ENCODE measurements around the gene VPS4A.

Gene VPS4A

DNA sequence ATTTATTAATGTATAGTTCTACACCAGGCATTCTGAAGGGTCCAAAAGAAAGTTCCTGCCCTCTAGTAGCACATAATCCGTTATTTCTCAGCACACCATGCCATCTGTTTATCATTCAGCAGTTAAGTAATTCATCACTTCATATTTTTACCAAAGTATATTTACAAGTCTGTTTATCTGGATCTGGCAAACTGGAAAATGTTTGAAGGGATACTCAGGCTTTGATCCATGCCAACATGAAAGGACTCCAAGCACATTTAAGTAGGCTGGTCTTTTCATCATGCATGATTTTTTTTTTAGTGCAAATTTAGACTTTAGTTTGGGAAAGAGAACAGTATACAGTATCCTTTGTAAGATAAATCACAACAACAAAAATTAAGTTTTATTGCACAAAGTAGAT is 4.1 kb upstream of the VPS4A start:
- DNase-seq (ENCODE audit: low read depth in 2 of 2) = no peak

DNA sequence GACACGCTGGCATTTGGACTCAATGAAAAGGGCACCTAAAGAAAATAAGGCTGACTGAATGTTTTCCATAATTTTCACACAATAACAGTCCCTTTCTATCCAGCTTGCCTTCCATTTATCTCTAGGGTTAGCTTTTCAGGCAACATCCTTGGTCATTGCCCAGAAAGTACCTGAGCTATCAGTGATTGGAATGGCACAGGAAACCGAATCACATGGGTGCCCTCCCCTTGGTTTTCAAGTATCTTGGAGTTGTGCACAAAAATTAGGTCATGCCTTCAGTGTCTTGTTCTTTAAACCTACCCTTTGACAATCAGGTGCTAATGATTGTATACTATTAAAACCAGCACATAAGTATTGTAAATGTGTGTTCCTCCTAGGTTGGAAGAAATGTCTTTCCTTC is 3.3 kb upstream of the VPS4A start:
- no peak for DNase-seq (ENCODE audit: low read depth in 2 of 2)

DNA sequence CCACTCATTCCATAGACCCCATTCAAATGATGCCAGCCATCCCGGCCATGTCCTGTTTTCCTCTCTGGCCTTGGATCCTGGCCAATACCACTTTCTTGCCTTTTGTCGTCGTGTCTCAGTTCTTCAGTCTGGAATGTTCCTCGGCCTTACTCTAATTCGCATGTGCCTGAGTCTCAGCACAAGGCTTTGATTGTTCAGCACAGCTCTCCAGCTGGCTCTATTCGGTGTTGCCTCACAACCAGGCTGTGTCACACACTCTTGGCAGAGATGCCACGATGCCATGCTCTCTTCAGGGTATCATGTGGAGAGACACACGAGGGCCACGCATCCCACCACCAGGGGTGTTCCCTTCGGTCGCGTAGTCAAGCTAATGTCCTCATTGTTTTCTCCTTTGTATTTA is 1.8 kb upstream of the VPS4A start:
- DNase-seq (ENCODE audit: low read depth in 2 of 2) = no peak

DNA sequence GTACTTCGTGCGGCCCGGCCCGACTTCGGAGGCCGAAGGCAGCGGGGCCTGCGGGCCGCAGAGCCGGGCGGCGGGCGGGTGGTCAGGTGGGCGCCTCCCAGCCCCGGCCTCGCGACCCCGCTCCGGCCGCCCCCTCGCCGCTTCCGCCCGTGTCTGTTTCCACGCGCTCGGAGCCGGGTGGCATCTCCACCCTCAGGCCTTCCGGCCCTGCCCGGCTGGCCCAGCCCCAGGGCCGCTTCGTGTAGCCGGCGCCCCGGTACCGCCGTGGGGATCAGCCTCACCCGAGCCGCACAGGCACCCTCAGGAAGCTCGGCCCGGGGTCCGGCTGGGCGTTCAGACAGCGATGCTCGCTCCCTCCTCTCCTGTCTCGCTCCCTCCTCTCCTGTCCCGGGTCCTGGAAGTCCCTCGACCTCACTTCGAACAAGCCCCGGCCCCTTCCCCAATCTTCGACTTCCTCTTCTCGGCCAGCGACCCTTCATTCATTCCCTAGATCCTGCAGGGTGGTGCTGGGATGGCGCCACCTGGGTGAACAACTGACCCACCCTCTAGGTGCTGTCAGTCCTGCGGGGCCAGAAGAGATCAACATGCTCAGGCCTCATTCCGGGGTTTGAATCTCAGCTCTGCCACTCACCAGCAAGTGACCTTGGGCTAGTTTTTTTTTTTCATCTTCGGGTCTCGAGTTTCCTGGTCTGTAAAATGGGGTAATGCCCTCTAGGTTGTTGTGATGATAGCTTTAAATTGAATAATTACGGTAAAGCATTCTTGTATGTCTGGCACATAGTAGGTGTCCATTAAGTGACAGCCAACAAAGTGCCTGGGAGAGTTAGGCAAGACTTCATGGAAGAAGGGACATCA is 610 bp downstream of the VPS4A start:
- no peak for DNase-seq (ENCODE audit: low read depth in 2 of 2)

DNA sequence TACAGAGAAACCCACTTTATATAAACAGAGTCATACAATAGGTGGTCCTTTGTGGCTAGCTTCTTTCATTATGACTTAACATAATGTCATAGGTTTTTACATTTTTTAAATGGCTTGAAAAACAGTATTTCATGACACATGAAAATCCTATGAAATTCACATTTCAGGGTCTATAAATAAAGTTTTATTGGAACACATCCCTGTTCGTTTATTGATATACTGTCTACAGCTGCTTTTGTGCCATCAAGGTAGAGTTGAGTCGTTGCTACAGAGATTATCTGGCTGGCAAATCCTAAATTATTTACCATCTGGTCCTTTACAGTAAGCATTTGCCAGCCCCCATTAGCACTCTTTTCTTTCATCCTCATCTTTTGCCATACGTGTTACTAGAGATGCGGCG is 2.3 kb downstream of the VPS4A start:
- DNase-seq (ENCODE audit: low read depth in 2 of 2) = no peak

DNA sequence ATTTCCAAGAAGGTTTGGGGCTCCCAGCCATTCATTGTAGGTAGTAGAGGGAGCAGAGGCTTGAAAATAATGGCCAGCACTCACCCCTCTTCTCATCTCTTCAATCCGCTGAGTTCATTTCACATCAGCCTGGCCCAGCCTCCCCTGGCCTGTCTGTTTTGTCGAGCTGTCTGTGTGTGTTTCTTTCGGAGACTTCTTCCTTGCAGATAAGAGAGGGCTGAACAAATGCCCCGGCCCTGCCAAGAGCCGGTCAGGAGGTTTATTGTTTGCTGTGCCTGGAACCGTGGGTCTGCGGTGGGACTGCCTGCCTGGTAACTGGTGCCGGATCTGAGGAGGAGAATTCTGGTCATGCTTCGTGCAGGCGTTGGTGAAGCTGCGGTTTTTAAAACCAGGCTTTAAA is 3.4 kb downstream of the VPS4A start:
- DNase-seq (ENCODE audit: low read depth in 2 of 2) = no peak

DNA sequence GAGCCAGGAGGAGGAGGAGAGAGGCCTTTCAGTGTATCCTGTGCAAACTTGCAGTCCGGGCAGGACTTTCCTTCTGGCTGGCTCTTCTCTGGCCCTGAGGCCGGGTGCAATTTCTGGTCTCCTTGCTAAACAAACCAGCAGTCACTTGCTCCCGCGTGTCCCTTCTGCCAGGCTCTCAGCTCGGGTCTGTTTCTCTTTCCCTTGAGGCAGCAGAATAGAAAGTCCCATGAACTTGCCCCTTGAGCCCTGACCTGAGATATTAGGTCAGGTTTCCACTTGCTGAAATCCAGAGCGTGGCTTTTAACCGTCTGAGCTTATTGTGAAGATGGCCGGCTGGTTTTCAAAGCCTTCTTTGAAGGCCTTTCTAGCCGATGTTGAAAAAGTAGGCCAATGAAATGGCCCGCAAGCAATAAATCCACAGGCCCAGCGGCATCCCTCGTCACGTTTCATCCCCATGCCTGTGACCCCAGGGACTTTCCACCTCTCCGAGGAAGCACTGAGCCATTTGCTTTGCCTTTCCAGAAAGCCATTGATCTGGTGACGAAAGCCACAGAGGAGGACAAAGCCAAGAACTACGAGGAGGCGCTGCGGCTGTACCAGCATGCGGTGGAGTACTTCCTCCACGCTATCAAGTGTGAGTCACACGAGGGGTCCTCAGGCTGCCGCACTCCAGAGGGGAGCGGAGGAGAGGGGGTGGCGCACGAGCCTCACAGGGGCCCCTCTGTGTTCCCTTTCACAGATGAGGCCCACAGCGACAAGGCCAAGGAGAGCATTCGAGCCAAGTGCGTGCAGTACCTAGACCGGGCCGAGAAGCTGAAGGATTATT is 4.5 kb downstream of the VPS4A start:
- DNase-seq (ENCODE audit: low read depth in 2 of 2) = no peak

DNA sequence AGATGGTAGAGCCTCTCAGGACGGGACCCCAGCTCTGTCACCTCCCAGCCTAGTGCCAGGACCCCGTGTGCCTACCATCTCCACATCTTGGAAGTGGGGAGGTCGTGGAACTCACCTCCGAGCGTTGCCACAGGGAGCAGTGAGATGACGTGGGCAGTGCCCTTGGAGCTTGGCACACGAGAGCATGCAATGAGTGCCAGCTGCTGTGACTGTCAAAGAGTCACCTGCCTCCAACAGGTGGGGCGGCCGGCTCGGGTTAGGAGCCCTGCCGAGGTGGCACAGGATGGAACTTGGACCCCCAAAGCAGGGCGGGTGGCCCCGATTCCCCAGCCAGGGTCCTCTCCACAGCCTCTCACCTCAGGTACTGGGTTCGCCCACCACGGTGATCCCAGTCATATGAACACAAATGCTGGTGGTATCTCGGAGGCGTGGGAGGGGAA is 5.5 kb downstream of the VPS4A start:
- no peak for DNase-seq (ENCODE audit: low read depth in 2 of 2)

DNA sequence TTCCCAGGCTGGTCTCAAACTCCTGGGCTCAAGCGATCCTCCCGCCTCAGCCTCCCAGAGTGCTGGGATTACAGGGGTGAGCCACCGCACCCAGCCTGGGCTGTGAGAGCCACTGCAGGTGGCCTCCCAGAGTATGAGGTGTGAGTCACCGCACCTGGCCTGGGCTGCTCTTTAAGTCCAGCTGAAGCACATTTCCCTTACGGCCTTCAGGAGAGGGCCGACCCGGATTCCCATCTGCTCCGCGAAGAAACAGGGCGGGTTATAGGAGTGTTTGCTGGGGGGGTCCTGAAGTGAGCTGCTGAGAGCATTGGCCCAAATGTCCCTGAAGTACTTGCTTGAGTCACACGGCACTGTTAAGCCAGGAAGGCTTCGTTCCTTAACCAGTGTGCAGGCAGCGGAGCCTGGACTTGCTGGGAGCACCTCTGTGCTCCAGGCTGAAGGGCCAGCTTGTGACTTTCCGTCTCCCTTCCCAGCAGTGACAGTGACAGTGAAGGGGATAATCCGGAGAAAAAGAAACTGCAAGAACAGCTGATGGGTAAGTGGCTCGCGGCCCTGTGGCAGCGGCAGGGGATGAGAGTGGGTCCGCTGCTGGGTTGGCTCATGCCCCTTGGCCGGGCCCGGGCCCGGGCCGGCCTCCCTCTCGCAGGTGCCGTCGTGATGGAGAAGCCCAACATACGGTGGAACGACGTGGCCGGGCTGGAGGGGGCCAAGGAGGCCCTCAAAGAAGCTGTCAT is 7.2 kb downstream of the VPS4A start:
- DNase-seq (ENCODE audit: low read depth in 2 of 2) = no peak

DNA sequence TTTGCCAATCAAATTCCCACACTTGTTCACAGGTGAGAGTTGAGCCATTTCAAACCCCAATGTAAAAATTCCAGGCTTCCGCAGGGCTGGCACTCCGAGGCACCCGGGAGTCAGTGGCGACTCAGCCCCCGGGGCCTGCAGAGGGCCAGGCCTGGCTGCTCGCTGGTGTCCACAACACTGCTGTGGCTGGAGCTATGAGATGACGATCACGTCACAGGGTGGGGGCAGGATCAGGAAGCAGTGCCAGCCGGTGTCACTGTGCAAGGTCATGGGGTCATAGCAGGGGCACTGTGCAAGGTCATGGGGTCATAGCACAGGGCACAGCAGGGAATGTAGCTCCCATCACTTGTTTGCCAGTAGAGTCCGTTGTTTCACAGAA is 7.8 kb downstream of the VPS4A start:
- DNase-seq (ENCODE audit: low read depth in 2 of 2) = no peak

DNA sequence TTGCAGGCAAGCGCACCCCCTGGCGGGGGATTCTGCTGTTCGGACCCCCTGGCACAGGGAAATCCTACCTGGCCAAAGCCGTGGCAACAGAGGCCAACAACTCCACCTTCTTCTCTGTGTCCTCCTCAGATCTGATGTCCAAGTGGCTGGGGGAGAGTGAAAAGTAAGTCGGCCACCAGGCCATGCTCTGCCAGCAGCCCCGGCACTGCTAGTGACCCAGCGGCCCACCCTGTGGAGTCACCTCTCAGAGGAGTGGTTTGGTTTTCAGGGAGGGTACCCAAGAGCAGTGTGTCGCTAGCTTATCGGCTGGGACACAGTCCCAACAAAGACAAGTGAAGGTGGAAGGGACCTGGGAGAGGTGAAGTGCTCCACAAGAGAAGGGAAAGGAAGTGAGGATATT is 8.2 kb downstream of the VPS4A start:
- DNase-seq (ENCODE audit: low read depth in 2 of 2) = no peak

DNA sequence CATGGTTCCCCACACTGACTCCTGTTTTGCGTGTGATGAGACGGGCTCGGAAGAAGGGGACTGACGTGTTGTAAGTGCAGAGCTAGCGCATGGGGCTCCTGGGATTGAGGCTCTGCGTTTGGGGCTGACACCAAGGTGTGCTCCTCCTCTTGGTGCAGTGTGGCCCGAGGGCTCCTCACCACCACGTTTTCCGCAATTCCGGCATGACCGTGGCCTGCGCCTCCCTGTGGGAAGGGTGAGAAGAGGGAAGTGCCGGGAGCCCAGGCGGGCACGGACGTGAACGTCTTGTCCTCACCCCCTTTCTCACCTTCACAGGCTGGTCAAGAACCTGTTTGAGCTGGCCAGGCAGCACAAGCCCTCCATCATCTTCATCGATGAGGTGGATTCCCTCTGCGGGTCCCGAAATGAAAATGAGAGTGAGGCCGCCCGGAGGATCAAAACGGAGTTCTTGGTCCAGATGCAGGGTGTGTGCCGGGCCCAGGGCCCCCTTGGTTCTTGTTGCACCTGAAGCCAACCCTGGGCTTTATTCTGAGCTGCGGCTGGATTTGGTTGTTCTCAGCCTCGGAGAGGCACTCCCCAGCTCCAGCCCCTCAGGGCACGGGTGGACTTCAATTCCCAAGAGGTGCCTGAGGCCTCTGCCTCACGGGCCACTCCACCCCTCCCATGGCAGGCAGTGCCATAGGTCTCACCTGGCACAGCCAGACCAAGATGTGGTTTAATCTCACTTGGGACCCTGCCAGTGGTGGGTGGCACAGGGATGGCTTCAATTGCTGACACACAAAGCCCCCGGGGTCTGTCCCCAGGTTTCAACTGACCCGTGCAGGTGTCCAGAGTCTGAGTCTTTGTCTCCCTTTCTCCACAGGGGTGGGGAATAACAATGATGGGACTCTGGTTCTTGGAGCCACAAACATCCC is 8.9 kb downstream of the VPS4A start:
- DNase-seq (ENCODE audit: low read depth in 2 of 2) = no peak

DNA sequence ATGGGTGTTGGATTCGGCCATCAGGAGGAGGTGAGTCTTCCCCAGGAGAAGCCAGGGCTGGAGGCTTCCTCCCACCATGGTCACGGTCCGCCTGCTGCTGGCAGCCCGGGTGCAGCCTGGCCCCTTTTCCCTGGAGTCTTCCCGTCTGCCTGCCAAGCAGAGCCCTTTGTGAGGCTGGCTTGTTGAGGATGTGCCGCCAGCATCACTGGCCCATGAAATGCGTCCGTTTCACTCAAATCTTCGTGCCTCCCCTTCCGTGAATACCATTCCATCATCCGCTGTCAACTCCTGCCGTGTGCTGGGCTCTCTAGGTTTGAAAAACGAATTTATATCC is 9.6 kb downstream of the VPS4A start:
- no peak for DNase-seq (ENCODE audit: low read depth in 2 of 2)

DNA sequence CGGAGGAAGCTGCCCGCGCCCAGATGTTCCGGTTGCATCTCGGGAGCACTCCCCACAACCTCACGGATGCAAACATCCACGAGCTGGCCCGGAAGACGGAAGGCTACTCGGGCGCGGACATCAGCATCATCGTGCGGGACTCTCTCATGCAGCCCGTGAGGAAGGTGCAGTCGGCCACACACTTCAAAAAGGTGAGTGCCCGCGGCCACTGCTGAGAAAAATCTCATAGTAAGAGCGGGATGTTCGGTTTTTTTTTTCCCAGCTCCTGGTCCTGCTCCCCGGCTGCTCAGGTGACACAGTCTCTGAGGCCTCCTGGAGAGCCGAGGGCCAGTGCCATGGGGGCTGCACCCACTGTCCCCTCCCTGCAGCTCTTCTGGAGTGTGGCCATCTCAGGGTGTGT is 9.9 kb downstream of the VPS4A start:
- no peak for DNase-seq (ENCODE audit: low read depth in 2 of 2)

DNA sequence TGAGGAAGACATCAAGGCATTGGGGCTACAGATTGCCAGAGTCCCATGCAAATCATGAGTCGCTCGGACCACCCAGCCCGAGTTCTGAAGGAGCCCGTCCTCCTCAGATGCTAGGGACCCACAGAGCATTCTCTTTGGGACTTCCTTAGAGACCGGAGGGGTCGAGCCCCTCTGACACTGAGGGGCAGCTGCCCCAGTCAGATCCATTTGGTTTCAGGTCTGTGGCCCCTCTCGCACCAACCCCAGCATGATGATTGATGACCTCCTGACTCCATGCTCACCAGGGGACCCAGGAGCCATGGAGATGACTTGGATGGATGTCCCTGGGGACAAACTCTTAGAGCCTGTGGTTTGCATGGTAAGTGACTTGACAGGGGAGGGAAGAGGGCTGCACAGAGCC is 11.2 kb downstream of the VPS4A start:
- DNase-seq (ENCODE audit: low read depth in 2 of 2) = no peak

DNA sequence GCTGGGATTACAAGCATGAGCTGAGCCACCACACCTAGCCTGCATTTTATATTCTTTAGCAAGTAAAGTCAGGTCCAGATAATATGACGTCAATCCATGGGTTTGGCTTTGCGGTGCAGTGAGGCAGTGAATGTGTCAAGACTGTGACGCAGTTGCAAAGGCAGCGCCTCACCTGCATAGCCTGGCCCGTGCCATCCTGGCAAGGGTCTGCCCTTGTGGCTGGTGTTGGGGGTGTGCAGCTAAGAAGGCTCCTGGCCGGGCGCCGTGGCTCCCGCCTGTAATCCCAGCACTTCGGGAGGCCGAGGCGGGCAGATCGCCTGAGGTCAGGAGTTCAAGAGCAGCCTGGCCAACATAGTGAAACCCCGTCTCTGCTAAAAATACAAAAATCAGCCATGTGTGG is 12.3 kb downstream of the VPS4A start:
- no peak for DNase-seq (ENCODE audit: low read depth in 2 of 2)

DNA sequence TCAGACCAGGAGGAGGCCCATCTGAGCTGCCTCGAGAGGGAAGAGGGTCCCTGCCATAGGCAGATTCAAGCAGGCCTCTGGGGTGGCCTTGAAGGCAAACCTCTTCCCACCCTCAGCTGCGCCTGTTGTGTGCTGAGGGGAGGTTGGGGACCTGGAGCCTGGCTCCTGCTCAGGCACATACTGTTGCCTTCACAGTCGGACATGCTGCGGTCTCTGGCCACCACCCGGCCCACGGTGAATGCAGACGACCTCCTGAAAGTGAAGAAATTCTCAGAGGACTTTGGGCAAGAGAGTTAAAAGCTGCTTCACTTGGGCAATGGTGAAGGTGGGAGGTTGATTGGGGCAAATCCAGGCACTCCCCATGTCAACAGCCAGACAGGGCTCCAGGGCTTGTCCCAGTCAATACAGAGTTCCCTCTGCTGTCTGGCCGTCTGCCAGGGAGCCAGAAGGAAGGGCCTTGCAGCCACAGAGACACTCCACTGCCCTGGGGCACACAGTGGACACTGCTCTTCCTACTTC is 12.9 kb downstream of the VPS4A start:
- DNase-seq (ENCODE audit: low read depth in 2 of 2) = no peak

DNA sequence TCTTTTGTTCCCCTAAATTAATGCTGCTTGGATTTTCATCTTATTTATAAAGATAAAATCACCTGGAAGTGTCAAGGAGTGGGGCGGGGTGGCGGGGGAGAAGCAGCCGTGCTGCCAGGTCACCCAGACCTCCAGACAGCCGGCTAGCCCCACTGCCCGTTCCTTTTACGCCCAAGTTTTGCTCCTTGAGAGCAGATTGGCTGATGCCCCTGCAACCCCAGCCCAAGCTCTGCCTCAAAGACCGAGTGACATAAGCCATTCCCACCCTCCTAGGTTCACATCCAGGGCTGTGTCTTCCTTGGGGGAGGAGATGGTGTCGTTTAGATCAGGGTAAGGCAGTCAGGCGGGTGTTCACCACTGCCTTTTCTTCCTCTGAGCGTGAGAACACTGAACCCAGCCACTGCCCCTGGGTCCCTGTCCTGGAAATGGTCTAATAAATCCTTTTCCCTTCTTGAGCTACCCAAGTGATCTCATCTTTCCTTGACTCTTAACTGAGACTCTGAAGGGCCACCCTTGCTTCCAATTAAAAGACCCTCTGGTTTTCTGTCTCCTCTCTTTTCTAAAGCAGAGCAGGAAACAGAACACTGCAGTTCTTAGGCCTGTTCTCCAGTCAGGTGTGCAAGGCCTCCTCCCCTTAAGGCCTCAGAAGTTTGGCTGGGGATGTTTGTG is 13.6 kb downstream of the VPS4A start:
- DNase-seq (ENCODE audit: low read depth in 2 of 2) = no peak

DNA sequence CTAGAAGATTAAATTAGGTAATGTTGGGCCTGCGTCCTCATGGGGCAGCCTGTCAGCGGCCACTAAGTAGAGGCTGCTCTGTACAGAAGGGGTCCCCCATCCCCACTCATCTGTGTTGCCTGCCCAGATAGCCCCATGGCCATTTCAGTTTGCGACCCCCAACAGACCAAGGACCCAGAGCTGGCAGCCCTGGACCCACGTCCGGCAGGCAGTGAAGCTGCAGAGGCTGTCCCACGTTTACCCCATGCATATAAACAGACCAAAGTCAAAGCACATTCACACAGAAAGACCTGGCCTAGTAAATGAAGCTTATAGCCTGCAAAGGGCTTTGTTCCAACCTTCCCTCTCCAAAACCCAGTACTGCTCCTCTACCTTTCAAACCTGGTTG is 14.6 kb downstream of the VPS4A start:
- DNase-seq (ENCODE audit: low read depth in 2 of 2) = no peak

DNA sequence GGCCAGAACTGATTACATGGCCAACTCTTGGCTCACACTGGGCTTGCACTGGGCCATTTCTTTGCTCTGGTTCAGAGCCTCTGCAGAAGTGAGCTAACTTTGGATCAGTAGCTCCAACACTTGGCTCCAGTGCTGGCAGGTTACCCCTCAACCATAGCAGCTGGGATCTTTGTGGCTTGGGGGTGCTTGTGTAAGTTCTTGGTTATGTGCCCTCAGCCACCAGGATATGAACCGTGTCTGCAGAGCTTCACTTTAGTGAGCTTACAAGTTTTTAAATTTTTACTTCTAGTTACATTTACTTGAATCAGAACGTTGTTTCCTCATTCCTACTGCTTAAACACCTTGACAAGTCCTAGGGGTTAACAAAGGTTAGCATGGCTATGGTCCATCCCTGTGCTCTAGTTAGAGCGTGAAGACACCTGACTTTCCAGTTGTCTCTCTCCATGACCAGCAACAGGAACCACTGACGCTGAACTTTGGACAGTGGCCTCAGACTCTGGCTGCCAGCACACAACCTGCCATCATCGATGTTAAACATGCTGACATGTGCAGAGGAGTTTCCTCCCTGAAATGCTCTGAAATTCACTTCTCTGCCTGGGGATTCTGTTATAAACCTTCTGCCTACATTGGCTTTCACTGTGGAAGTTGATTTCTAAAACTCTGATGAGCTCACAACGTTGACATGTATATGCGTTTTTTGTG is 15.2 kb downstream of the VPS4A start:
- DNase-seq (ENCODE audit: low read depth in 2 of 2) = no peak

All from stimulated activated CD8-positive, alpha-beta memory T cell treated with anti-CD3 and anti-CD28 coated beads, Interleukin-2, amount 100 ng/mL, for 1 hour (primary cell).